Activated T-helper 9 cell treated with anti-CD3 and anti-CD28 coated beads, Interleukin-2, amount 50 U/mL, for 16 hours (primary cell): Measurements from ENCODE around the gene NAA35.
"Not testable (repeated sequence)": the region's sequence is repeated elsewhere in the genome, so short reads cannot be mapped to it uniquely, and the experiment has no call there.

ENCODE experiments used
- DNase-seq: peaks from one replicate; pipeline ENCODE4 v3.0.0-alpha.2; 2020; ENCODE audit warnings: low read depth

The NAA35 gene

DNA sequence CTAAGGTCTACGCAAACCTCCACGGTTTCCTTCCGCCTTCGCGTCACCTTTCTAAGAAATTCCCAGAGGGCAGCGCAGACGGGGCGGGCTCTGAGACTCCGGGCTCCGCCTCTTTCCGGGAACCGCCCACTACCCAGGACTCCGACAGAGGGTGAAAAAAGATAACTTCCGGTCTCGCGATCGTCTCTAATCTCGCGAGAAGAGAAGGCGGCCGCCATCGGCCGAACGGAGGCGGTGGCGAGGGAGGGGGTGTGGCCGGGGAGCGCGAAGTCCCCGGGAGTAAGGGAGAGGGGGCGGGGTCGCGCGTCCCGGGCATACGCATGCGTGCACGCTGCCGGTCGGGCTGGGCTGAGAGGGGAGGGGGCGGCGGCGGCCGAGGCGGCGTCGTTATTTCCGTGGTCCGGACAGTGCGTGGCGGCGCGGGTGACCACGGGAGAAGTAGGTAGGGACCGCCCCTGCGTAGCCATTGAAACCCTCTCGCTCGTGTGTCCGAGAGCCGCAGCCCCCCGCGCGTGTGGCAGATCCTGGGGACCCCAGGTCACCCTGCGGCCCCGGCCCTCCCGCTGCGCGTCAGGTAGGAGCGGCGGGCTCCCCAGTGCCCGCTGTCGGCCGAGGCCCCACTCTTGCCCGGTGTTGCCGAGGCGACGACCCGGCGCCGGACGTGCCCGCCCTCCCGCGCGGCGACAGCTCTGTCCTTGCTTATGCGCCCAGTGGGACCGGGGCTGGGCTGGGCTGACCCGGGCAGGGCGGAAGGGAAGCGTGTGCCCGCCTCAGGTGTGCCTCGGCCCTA is at the start of gene NAA35:
Gene NAA35 (plus strand): TSS at position 315 of the 790 bp plus-strand sequence. CDS start 1,014 bp downstream, outside the sequence.
- DNase-seq, result peak; percentile 98

DNA sequence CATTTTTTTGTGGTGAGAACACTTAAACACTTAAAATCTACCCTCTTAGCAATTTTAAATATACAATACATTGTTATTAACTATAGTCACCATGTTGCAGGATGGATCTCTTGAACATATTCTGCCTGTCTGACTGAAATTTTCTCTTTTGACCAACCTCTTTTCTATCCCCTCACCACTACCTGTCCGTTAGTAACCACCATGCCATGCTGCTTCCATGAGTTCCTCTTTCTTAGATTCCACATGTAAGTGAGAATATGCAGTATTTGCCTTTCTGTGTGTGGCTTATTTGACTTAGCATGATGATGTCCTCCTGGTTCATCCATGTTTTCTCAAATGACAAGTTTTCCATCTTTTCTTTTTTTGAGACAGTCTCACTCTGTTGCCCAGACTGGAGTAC is 48.5 kb upstream of the NAA35 start:
- no peak for DNase-seq

- no peak for DNase-seq
These were observed 45.3 kb upstream of the NAA35 start for GRCh38 chr9:85895685-85896084.

- DNase-seq, result no peak
These were observed 43.1 kb upstream of the NAA35 start for GRCh38 chr9:85897848-85898247.

DNA sequence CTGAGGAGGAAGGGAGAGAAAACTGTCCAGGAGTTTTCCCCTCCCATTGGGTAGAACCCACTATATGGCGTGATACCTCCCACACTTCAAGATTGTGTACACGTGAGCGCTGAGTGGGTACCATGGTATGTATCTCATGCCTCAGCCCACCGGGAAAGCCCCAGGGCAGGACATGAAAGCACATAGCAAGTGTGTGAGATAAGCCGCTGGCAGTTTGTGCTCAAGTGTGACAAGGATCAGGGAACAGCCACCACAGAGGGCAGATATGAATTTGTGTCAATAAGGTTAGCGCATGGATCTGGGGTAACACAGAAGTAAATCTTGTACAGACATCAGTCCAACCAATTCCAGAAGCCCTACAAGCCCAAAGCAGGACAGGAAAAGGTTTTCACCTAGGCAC is 42.6 kb upstream of the NAA35 start:
- DNase-seq, result no peak

DNA sequence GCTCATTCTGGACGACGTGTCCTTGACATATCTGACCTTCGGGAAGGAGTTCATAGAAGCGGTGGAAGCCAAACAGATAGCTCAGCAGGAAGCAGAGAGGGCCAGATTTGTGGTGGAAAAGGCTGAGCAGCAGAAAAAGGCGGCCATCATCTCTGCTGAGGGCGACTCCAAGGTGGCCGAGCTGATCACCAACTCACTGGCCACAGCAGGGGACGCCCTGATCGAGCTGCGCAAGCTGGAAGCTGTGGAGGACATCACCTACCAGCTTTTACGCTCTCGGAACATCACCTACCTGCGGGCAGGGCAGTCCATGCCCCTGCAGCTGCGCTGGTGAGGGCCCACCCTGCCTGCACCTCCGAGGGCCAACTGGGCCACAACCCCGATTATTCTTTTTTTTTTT is 41.6 kb upstream of the NAA35 start:
- no peak for DNase-seq

- no peak for DNase-seq
These were observed 40.3 kb upstream of the NAA35 start for GRCh38 chr9:85900504-85901201.

DNA sequence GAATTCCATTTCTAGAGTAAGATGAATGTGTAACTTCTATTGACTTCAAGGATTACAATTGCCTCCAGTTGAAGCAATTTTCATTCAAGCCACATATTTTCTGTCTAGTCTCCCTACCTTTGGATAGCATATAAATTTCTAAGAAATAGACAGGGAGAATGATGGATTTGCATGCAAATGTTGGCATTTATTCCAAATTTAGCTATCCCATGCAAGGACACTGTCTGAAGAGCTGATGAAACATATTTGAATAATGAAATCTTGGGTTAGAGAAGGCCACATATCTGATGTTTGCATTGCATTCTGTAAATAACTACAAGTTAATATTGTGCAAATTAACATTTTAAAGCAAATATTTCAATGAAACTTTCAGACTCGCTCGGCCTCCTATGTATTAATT is 36.0 kb upstream of the NAA35 start:
- no peak for DNase-seq

- no peak for DNase-seq
These were observed 35.0 kb upstream of the NAA35 start for GRCh38 chr9:85905957-85906356.

GRCh38 chr9:85909390-85909789 is 31.6 kb upstream of the NAA35 start:
- DNase-seq, result no peak

DNA sequence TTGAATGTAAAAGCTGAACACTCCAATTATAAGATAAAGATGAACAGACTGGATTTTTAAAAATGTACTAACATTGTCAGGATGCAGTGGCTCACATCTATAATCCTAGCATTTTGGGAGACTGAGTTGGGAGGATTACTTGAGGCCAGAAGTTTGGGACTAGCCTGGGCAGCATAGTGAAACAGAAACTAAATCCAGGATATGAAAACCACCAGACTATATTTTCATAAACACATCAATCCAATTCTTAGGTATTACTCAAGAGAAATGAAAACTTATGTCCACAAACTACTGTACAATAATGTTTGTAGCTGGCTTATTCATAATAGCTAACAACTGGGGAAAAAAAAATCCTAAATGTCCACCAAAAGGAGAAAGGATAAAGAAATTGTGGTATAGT is 26.8 kb upstream of the NAA35 start:
- no peak for DNase-seq

DNA sequence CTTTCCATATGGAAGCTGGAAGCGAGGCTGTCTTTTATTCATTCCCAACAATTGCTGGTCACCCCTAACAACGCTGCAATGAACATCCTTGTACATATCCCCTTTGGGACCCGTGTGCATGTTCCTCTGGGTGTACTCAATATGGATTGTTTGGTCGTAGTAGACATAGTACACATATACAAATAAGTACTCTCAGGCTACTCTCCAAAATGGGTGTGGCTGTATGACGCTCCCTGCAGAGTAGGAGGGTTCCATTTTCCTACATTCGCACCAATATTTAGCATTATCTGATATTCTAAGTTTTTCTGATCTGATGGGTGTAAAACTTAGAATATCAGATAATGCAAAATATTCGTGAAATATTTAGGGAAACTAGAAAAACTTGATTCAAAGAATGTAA is 23.2 kb upstream of the NAA35 start:
- DNase-seq, result no peak

DNA sequence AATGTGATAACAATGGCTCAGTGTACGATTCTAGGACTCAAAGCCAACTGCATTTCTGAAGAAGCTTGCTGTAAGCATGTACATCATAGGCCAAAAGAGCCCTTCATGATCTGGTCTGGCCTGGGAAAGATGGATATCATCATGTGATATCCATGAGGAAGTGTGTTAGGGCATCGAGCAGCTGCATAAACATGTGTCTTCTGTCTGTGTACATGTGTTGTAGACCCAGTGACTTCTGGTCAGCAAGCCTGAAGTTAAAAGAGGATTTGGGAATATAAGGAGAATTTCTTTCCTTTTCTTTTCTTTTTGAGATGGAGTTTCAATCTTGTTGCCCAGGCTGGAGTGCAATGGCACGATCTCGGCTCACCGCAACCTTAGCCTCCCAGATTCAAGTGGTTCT is 15.5 kb upstream of the NAA35 start:
- no peak for DNase-seq

- no peak for DNase-seq
These were observed 13.9 kb upstream of the NAA35 start for GRCh38 chr9:85927076-85927475.

DNA sequence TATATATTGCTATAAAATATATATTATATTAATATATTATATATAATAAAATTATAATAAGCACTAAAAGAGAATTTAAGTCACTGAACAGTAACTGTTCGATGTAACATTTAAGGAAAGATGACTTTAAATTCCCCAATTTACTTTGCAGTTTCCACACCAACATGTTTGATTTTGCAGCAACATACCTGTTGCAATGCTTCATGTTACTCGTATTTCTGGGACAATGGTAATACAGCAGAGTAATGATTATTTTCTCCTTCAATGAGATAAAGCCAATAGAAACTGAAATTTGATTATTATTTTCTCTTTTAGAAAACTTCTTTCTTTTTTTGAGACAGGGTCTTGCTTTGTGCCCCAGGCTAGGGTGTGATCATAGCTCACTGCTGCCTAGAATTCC is 9.5 kb upstream of the NAA35 start:
- no peak for DNase-seq

- not testable (repeated sequence) for DNase-seq
These were observed 5.0 kb upstream of the NAA35 start for GRCh38 chr9:85935950-85936349.

- DNase-seq, result no peak
These were observed 593 bp upstream of the NAA35 start for GRCh38 chr9:85940275-85940831.

DNA sequence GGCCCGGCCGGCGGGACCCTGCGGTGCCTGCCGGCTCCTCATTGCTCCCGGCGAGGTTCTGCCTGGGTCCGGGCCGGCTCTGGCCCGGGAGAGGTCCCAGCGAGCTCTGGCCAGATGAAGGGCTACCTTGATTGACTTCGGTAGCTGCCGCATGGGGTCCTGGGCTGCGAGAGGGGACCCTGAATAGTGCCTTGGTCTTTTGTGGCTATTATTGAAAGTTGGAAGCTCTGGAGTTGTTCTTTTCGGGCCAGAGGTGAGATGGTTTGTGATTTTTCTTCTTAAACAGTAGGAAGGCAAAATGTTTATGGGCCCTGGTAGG is 635 bp downstream of the NAA35 start:
- DNase-seq, result no peak

DNA sequence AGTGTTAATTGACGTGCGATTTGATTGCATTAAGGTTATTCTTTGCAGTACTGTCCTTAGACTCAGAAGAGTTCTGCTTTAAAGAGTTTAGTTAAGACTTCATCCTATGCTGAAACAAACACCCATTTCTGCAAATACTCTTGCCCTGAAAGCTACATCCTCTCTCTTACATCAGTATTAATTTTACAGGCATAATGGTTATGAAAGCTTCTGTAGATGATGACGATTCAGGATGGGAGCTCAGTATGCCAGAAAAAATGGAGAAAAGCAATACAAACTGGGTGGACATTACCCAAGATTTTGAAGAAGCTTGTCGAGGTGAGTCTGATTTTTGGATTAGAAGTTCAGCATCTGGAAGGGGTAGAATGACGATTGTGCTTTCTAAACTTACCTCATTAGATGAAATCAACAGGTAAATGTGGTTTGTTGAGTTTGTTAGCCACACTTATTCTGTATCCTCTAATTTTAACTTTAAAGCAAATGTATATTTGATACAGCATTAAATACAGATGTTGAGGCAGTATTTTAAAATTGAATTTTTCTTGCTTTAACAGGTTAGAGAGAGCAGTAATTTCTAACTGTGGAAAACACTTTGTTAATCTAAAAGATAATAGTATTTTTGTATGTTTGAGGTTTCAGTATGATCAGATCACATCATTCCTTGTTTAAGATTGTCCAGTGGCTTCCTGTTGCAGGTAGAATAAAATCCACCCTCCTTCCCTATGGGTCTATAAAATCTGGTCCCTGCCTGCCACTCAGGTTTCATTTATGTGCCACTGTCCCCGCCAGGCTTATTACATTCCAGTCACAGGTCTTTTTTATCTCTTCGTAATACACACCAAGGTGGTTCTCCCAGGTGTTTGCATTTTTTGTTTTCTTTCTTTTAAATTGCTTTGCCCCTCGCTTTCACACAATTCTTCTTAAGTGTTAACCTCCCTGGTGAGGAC is 1.3 kb downstream of the NAA35 start:
- no peak for DNase-seq

- DNase-seq, result no peak
These were observed 2.2 kb downstream of the NAA35 start for GRCh38 chr9:85942913-85943709.

GRCh38 chr9:85943757-85944430 is 2.9 kb downstream of the NAA35 start:
- DNase-seq, result no peak
